ENCODE data around the gene USP9Y.

Gene USP9Y

DNA sequence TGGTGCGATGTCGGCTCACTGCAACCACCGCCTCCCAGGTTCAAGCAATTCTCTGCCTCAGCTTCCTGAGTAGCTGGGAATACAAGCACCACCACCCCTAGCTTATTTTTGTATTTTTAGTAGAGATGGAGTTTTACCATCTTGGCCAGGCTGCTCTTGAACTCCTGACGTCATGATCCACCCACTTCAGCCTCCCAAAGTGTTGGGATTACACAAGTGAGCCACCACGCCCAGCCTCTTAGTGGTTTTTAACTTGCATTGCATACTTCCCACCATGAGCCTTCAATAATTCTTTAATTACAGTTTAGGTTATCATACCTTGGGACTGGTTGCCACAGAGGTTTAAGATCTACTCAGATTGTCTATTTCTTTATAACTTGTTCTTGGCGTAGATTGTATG is 14.3 kb downstream of the USP9Y start:
- Histone ChIP-seq H3K4me3 (ENCODE audit: low read length) (no peak overlapping the region), H3K27ac (ENCODE audit: low read length) (no peak overlapping the region), H3K9ac (ENCODE audit: low read depth, low read length) (no peak overlapping the region), H3K36me3 (ENCODE audit: insufficient read depth, low read depth, low read length) (peaks cover 26% of the 10 kb centered on the region), H3K9me3 (ENCODE audit: insufficient read depth, low read depth, low read length) (no peaks in the 10 kb centered on the region), H3K4me1 (ENCODE audit: insufficient read depth, low read length) (no peaks in the 10 kb centered on the region), H3K27me3 (ENCODE audit: insufficient read depth, low read length) (no peaks in the 10 kb centered on the region)

- no peak overlapping the region for H3K9ac ChIP-seq (ENCODE audit: low read depth, low read length)
- peaks cover 55% of the 10 kb centered on the region for H3K36me3 ChIP-seq (ENCODE audit: insufficient read depth, low read depth, low read length)
- H3K27me3 ChIP-seq (ENCODE audit: insufficient read depth, low read length), result no peaks in the 10 kb centered on the region
- H3K4me3 ChIP-seq (ENCODE audit: low read length), result no peak overlapping the region
- H3K27ac ChIP-seq (ENCODE audit: low read length), result no peak overlapping the region
- H3K9me3 ChIP-seq (ENCODE audit: insufficient read depth, low read depth, low read length), result no peaks in the 10 kb centered on the region
- no peaks in the 10 kb centered on the region; the same call in 1 of the 2 replicates for H3K4me1 ChIP-seq (ENCODE audit: insufficient read depth, low read length)
These were observed 28.7 kb downstream of the USP9Y start for GRCh38 chrY:12729746-12730145.

DNA sequence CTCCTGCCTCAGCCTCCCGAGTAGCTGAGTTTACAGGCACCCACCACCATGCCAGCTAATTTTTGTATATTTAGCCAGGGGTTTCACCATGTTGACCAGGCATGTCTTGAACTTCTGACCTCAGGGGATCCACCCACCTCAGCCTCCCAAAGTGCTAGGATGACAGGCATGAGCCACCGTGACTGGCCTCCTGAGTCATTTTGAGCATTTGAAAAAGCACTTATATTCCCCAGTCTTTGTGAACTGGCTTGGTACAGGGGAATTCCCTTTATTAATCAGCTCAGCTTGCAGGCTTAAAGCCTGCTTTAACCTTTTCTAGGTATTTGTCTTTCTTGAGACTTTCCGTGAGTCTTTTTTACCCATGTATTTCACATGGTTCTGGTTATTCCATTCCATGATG is 32.6 kb downstream of the USP9Y start:
- Histone ChIP-seq H3K27ac (ENCODE audit: low read length) (no peak overlapping the region), H3K9ac (ENCODE audit: low read depth, low read length) (no peak overlapping the region), H3K4me1 (ENCODE audit: insufficient read depth, low read length) (no peaks in the 10 kb centered on the region)

GRCh38 chrY:12734051-12734450 is 33.0 kb downstream of the USP9Y start:
- H3K27ac ChIP-seq (ENCODE audit: low read length), result no peak overlapping the region
- H3K27me3 ChIP-seq (ENCODE audit: insufficient read depth, low read length), result no peaks in the 10 kb centered on the region
- H3K36me3 ChIP-seq (ENCODE audit: insufficient read depth, low read depth, low read length), result peaks cover 41% of the 10 kb centered on the region
- no peak overlapping the region for H3K9ac ChIP-seq (ENCODE audit: low read depth, low read length)
- H3K4me1 ChIP-seq (ENCODE audit: insufficient read depth, low read length), result no peaks in the 10 kb centered on the region
- no peak overlapping the region for H3K4me3 ChIP-seq (ENCODE audit: low read length)
- H3K9me3 ChIP-seq (ENCODE audit: insufficient read depth, low read depth, low read length), result no peaks in the 10 kb centered on the region

More for the DNA sequence above, 32.6 kb downstream of the USP9Y start:
- H3K27me3 ChIP-seq (ENCODE audit: insufficient read depth, low read length), result no peaks in the 10 kb centered on the region
- no peak overlapping the region for H3K4me3 ChIP-seq (ENCODE audit: low read length)
- no peaks in the 10 kb centered on the region for H3K9me3 ChIP-seq (ENCODE audit: insufficient read depth, low read depth, low read length)
- H3K36me3 ChIP-seq (ENCODE audit: insufficient read depth, low read depth, low read length), result peaks cover 37% of the 10 kb centered on the region

DNA sequence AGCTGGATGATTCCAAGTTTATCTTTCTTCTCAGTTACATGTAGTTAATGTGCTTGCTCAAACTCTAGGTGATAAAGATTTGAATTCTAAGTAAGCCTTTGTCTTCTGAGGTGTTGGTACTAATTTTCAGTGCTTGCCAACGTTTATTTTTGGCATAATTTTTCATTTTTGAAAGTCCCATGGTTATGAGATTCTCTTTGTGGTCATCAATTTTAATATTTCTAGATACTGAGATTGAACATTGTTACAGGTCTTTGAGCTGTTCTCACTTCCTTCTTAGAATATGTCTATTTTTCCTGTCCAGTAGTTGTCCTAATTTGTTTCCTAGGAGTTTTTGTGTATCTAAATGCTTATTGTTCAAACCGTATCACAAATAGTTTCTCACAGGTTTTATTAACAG is 40.4 kb downstream of the USP9Y start:
- H3K9ac ChIP-seq (ENCODE audit: low read depth, low read length), result no peak overlapping the region
- H3K36me3 ChIP-seq (ENCODE audit: insufficient read depth, low read depth, low read length), result peaks cover 74% of the 10 kb centered on the region
- no peaks in the 10 kb centered on the region for H3K4me1 ChIP-seq (ENCODE audit: insufficient read depth, low read length)
- H3K27me3 ChIP-seq (ENCODE audit: insufficient read depth, low read length), result no peaks in the 10 kb centered on the region
- no peaks in the 10 kb centered on the region for H3K9me3 ChIP-seq (ENCODE audit: insufficient read depth, low read depth, low read length)
- no peak overlapping the region for H3K4me3 ChIP-seq (ENCODE audit: low read length)
- H3K27ac ChIP-seq (ENCODE audit: low read length), result no peak overlapping the region

DNA sequence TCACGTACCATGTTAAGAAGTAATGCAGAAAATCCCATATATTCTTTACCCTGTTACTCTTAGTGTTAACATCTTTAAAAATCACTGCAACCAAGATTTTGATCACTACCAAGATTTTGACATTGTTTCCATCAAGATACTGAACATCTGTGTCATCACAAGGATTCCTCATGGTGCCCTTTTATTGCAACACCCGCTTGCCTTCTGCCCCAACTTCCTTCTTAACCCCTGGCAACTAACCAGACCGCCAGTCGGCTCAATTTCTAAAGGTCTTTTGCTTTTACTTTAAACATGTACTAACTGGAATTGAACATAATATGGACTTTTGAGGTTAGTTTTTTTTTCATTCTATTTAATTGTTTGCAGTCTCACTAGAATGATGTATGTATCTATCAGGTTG is 41.7 kb downstream of the USP9Y start:
- Histone ChIP-seq H3K4me1 (ENCODE audit: insufficient read depth, low read length) (no peaks in the 10 kb centered on the region), H3K9ac (ENCODE audit: low read depth, low read length) (no peak overlapping the region), H3K4me3 (ENCODE audit: low read length) (no peak overlapping the region), H3K27me3 (ENCODE audit: insufficient read depth, low read length) (no peaks in the 10 kb centered on the region), H3K27ac (ENCODE audit: low read length) (no peak overlapping the region), H3K9me3 (ENCODE audit: insufficient read depth, low read depth, low read length) (no peaks in the 10 kb centered on the region), H3K36me3 (ENCODE audit: insufficient read depth, low read depth, low read length) (peaks cover 77% of the 10 kb centered on the region)

GRCh38 chrY:12744091-12744490 is 43.1 kb downstream of the USP9Y start:
- Histone ChIP-seq H3K9me3 (ENCODE audit: insufficient read depth, low read depth, low read length) (no peaks in the 10 kb centered on the region), H3K27me3 (ENCODE audit: insufficient read depth, low read length) (no peaks in the 10 kb centered on the region), H3K9ac (ENCODE audit: low read depth, low read length) (no peak overlapping the region), H3K4me1 (ENCODE audit: insufficient read depth, low read length) (no peaks in the 10 kb centered on the region), H3K4me3 (ENCODE audit: low read length) (no peak overlapping the region), H3K27ac (ENCODE audit: low read length) (no peak overlapping the region), H3K36me3 (ENCODE audit: insufficient read depth, low read depth, low read length) (peaks cover 74% of the 10 kb centered on the region)

DNA sequence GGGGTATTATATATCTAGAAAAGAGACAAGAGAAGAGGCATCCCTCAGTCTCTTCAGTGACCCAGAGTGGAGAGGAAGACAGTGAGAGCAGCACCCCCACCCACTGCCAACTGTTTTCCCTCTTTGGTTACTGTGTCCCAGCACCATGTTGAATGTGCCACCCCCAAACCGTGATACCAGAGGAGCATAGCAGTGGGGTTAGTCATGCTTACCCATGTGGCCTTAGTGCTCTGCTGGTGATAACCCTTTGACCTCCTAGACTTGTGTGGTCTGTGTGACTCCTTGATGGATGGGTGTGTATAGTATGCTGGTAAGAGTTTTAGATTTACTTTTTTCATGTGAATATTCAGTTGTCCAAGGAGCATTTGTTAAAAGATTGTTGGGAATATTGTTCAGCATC is 48.3 kb downstream of the USP9Y start:
- no peaks in the 10 kb centered on the region for H3K27me3 ChIP-seq (ENCODE audit: insufficient read depth, low read length)
- H3K9ac ChIP-seq (ENCODE audit: low read depth, low read length), result no peak overlapping the region
- peaks cover 33% of the 10 kb centered on the region for H3K36me3 ChIP-seq (ENCODE audit: insufficient read depth, low read depth, low read length)
- no peaks in the 10 kb centered on the region for H3K4me1 ChIP-seq (ENCODE audit: insufficient read depth, low read length)
- H3K27ac ChIP-seq (ENCODE audit: low read length), result no peak overlapping the region
- H3K4me3 ChIP-seq (ENCODE audit: low read length), result no peak overlapping the region
- no peaks in the 10 kb centered on the region for H3K9me3 ChIP-seq (ENCODE audit: insufficient read depth, low read depth, low read length)

DNA sequence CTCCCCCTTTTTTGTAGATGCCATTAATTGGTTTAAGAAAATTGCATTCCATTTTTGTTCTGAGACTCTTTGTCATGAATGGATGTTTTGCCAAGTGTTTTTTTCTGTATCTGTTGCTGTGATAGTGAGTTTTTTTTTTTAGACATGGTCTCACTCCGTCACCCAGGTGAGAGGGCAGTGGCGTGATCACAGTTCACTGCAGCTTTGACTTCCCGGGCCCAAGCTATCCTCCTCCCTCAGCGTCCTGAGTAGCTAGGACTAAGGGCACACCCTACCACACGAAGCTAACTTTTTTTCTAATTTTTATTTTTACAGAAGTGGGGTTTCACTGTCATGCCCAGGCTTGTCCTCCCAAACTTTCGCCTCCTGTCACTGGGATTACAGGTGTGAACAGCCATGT is 51.8 kb downstream of the USP9Y start:
- Histone ChIP-seq H3K27me3 (ENCODE audit: insufficient read depth, low read length) (no peaks in the 10 kb centered on the region), H3K9ac (ENCODE audit: low read depth, low read length) (no peak overlapping the region), H3K36me3 (ENCODE audit: insufficient read depth, low read depth, low read length) (peaks cover 27% of the 10 kb centered on the region), H3K4me1 (ENCODE audit: insufficient read depth, low read length) (no peaks in the 10 kb centered on the region; the same call in 1 of the 2 replicates), H3K4me3 (ENCODE audit: low read length) (no peak overlapping the region), H3K9me3 (ENCODE audit: insufficient read depth, low read depth, low read length) (no peaks in the 10 kb centered on the region), H3K27ac (ENCODE audit: low read length) (no peak overlapping the region)

GRCh38 chrY:12756021-12756420 is 55.0 kb downstream of the USP9Y start:
- no peak overlapping the region for H3K4me3 ChIP-seq (ENCODE audit: low read length)
- peaks cover 39% of the 10 kb centered on the region for H3K36me3 ChIP-seq (ENCODE audit: insufficient read depth, low read depth, low read length)
- no peak overlapping the region for H3K9ac ChIP-seq (ENCODE audit: low read depth, low read length)
- no peaks in the 10 kb centered on the region for H3K27me3 ChIP-seq (ENCODE audit: insufficient read depth, low read length)
- no peaks in the 10 kb centered on the region; the same call in 1 of the 2 replicates for H3K4me1 ChIP-seq (ENCODE audit: insufficient read depth, low read length)
- no peaks in the 10 kb centered on the region for H3K9me3 ChIP-seq (ENCODE audit: insufficient read depth, low read depth, low read length)
- no peak overlapping the region for H3K27ac ChIP-seq (ENCODE audit: low read length)

DNA sequence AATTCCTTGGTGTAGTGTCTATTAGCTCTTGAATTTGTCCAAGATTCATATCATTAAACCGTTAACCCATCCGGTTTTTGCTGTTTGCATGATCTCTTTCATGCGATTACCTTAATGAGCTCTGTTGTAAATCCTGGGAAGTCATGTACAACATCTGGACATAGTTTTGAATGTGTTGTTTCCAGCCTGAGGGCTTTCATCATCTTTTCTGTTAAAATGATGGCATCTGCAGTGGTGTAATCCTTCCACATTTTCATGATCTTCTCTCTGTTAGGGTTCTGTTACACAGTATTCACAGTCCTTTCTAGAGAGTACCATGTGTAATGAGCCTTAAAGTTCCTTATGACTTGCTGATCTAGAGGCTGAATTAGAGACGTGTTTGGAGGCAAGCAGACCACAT is 64.9 kb downstream of the USP9Y start:
- no peaks in the 10 kb centered on the region for H3K27me3 ChIP-seq (ENCODE audit: insufficient read depth, low read length)
- H3K9ac ChIP-seq (ENCODE audit: low read depth, low read length), result no peak overlapping the region
- H3K36me3 ChIP-seq (ENCODE audit: insufficient read depth, low read depth, low read length), result peaks cover 48% of the 10 kb centered on the region; the same call in 1 of the 2 replicates
- H3K4me1 ChIP-seq (ENCODE audit: insufficient read depth, low read length), result peaks cover 6% of the 10 kb centered on the region
- no peak overlapping the region for H3K27ac ChIP-seq (ENCODE audit: low read length)
- H3K4me3 ChIP-seq (ENCODE audit: low read length), result no peak overlapping the region
- H3K9me3 ChIP-seq (ENCODE audit: insufficient read depth, low read depth, low read length), result no peaks in the 10 kb centered on the region

DNA sequence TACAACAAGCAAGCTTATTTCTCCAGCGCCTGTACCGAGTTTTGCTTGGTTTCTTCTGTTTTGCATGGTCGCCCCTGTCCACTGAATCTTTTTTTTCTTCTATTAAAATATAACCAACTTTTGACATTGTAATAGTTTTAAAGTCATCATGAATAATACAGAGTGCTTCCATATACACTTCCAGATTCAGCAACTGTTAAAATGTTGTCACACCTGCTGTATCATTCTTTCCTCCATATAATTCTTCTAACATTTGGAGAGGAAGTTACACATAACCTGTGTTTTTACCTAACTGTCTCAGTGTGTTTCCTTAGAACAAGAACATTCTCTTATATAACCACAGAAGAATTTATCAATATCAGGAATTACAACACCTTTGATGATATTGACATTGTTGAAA is 83.5 kb downstream of the USP9Y start:
- Histone ChIP-seq H3K9ac (ENCODE audit: low read depth, low read length) (no peak overlapping the region), H3K4me3 (ENCODE audit: low read length) (no peak overlapping the region), H3K27ac (ENCODE audit: low read length) (no peak overlapping the region), H3K36me3 (ENCODE audit: insufficient read depth, low read depth, low read length) (peaks cover 80% of the 10 kb centered on the region), H3K4me1 (ENCODE audit: insufficient read depth, low read length) (no peaks in the 10 kb centered on the region), H3K9me3 (ENCODE audit: insufficient read depth, low read depth, low read length) (no peaks in the 10 kb centered on the region), H3K27me3 (ENCODE audit: insufficient read depth, low read length) (no peaks in the 10 kb centered on the region)

GRCh38 chrY:12793999-12794398 is 93.0 kb downstream of the USP9Y start:
- Histone ChIP-seq H3K36me3 (ENCODE audit: insufficient read depth, low read depth, low read length) (peaks cover 65% of the 10 kb centered on the region), H3K4me1 (ENCODE audit: insufficient read depth, low read length) (no peaks in the 10 kb centered on the region), H3K27ac (ENCODE audit: low read length) (no peak overlapping the region), H3K4me3 (ENCODE audit: low read length) (no peak overlapping the region), H3K9me3 (ENCODE audit: insufficient read depth, low read depth, low read length) (no peaks in the 10 kb centered on the region), H3K9ac (ENCODE audit: low read depth, low read length) (no peak overlapping the region), H3K27me3 (ENCODE audit: insufficient read depth, low read length) (no peaks in the 10 kb centered on the region)

All from iPS-20b (cell line).